HG02870 (cell line): ENCODE data around the gene AK1.
A peak's percentile ranks its signal among the peaks of the same experiment; 100 is the strongest.

Source experiments
- ATAC-seq: cut with Tn5 transposase; IDR thresholded peaks from one replicate; pipeline ENCODE4 v1.9.1; 2021; ENCODE audit warnings: mild to moderate bottlenecking, moderate library complexity; ENCODE audit not compliant: unreplicated experiment

AK1 gene

DNA sequence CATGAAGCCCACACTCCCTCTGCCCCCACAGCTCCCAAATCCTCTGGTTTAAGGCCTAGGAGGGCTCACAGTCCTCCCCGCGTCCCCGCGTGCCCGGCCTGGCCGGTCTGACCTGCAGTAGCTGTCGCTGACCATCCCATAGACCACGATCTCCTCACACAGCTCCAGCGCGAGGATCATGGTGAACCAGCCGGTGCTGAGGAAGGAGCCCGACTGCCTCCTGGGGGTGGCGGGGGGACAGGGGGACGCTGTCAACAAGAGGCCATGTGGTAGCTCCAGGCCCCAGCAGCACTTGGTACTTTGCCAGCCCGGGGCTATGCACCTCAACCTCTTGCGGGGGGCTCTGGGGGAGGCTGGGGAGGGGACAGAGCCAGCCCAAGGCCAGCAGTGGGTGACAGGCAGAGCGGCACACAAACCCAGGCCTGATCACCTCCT is 32.4 kb upstream of the AK1 start:
- ATAC-seq: no peak

DNA sequence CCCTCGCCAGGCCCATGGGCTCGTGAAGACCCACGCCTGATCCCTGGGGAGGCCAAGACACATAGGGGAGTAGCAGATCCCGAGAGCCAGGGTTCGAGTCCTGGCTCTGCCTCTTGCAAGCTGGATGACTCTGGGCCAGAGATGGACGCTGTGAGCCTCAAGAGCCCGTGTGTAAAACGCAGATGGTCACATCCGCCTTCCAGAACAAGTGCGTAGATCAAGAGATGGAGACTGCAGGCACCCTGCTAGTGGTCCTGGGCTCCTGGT is 31.1 kb upstream of the AK1 start:
- ATAC-seq: no peak

DNA sequence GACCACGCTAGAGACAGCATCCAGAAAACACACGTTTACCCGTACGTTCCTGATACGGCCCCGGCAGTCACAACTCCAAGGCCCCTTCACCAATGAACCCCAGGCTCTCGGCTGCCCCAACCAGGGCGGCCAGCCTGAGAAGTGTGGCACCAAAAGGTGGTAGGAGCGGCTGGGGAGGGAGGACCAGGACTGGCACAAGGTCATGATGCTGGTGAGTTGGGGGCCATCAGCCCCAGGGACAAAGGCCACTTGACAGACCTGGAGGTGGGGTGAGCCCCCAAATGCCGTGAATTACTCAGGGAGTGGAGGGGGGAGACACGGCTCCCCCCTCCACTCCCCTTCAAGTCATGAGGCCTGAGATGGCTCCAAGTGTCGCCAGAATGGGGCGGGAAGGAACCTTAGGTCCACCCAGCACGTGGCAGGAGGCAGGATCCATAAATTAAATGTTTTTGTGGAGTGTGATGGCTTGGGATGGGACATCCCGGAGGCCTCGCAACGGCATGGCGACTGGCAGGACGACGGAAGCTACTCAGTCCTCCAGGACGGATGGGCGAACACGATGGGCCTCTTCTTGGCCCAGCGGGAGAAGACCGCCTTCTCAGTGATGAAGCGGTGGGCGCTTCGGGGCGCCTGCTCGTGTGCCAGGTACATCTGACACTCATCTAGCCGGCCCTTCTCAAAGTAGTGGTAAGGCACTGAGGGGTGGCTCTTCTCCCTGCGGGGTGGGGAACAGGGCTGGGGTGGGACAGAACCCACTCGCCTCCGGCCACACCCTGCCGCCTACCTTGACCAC is 30.6 kb upstream of the AK1 start:
- no peak for ATAC-seq

DNA sequence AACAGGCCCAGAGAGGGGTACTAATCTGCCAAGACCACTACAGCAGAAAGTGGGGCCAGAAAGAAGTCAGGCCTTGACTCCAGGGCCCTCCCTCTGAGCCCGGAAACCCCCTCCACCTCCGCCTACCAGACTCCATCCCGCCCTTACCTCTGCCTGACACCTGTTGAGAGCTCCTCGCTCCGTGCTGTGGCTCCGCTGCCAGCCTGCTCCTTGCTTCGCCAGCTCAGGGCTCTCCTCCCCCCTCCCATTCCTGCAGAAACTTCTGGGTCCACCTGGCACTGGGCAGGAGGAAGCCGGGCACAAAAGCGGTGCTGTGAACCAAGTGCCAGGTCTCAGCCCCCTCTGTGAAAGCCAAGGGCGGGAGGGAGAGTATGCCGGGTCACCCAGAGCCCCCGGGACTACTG is 28.3 kb upstream of the AK1 start:
- ATAC-seq: no peak

DNA sequence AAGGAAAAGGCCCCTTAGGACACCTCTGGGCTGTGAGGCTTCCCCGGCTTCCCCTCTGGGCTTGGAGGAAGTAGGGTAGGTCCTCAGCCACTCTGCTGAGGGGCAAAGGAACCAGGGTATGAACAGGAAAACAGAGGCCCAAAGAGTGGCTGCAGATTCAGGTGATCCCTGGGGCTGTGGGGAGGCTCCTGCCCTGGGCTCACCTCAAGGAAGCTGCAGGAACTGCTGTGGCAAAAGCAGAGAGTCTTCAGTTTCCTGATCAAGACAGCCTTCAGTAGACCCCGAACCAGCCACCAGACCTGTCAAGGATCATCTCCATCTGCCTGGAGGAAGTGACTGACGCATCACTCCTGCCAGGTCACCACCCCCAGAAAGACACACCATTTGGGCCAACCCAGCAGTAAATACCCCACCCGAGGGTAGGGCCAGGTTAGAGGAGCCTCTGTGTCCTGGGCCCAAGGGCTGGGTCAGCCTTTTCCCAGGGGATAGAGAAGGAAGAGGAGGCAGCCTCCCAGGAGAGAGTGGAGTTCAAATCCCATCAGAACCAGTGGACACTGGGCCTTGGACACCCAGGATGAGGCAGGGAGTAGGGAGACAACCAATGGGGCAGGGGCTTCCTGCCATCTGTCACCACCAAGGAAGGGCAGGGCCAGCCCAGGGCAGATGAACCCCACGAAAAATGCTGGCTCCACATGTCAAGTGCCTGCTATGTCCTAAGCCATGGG is 27.7 kb upstream of the AK1 start:
- ATAC-seq: no peak

DNA sequence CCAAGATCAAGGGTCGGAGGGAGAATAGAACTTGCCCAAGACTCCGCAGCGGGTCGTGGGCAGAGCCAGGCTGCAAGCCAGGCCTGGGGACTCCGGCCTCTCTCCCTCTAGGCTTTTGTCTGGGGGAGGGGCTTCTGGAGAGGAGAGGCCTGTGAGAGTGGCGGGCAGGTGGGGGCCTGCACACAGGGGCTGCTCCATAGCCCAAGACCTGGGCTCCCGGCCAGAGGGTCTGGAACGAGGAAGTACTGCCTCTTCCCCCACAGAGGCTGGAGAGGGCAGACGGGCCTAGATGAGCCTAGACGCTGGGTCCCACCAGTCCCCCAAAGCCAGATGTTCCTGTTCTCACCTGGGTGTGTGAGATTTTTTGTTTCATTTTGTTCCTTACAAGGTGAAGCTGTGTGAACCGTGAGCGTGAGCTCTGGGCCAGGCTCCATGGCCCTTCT is 27.1 kb upstream of the AK1 start:
- ATAC-seq: no peak

DNA sequence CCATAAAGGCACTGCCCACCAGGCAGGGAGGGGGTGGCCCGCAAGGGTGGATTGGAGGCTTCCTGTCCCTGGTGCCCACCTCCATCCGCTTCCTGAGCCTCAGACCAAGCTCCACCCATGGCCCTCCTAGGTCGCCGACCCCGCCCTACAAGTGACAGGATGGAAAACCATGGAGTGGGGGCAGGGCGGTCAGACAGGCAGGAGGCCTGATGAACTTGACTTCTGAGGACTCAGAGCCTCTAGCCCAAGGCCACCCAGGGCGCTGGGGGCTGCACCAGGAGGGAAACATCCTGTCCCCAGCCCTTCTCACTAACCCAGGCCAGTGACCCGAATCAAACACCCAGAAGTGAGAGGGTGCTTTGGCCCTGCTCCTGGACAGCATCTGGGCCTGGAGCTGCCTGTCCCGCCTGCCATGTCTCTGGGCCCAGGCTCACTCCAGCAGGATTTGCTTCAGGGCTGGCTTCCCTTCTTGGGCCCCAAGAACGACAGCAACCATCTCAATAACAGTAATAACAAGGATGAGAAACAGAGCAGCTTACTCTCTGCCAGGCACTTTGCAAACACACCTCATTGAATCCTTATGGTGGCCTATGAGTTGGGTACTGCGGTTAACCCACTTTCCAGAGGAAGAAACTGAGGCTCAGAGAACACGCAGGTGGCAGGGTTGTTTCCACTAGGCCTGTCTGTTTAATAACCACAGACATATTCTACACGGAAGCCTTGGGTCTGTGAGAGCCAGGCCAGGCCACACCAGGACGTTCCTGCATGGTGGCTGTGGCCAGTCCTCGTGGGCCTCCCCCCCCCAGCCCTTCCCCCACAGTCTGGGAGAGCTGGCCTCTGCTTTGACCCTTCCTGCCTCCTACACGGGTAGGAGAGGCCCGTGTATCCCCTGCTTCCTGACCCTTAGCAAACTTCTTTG is 26.3 kb upstream of the AK1 start:
- no peak for ATAC-seq

DNA sequence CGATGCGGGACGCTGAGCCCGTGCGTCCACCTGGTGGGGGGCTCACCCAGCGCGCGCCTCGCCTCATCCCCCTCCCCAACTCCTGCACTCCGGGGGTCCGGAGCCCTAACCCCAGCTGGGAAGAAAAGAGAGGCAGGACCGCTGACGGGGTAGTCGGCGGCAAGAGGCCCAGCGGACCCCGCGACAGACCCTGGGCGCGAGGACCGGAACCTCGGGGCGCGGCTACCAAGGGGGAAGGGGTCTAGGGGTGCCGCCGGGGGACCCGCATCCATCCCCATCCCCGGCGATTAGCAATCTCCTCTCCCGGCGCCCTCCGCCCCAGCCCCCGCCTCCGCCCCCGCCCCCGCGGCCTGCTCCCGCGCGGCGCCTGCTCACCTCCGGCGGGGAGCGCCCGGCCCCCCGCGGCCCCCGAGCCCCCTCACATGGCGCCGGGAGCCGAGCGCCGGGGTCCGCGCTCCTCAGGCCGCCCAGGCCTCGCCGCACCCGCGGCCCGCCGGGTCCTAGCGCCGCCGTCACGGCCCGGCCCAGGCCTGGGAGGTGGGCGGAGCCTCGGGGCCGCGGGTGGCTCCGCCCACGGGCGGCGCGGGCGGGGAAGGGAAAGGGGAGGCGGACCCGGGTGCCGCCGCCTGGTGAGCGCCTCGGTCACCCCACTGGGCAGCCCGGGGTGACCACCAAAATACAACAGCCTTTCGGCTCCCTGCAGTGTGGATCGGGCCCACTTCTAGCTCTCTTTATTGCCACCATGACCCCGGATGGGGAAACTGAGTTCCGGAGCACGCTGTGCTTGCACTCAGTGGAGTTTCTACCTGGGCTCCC is 21.9 kb upstream of the AK1 start, which contains the start of gene ST6GALNAC6:
ST6GALNAC6 (minus strand) TSS at position 476 of the 816 bp plus-strand sequence. CDS start 1,622 bp downstream, outside the sequence.
- peak; percentile 48 for ATAC-seq

DNA sequence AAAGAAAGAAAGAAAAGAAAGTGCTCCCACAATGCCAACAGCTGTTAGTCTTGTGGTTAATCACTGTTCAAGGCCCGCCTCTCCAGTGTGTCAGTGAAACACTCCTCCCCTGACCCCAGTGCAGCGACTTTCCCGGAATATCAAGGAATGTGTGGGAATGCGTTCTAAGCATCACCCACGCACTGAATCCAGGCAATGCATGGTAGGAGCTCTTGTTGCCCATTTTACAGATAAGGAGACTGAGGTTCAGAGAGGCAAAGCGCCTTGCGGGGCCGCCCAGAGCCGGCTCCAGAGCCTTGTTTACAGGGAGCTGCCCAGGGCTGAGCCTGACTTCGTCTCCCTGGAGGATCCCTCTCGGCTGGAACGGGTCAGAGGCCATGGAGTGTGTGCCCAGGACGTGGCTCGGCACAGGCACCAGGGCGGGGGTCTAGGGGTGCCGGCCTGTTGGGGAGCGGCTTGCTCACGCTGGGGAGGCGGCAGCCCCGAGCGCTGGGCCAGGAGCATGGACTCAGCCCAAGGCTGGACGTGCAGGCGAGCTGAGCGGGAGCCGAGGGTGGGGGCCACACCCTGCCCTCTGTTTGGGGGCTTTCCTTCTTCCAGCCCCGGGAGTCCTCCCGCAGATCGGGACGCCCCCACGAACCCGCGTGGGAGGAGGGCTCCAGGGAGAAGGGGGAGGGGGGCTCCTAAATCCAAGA is 21.1 kb upstream of the AK1 start:
- ATAC-seq: no peak

DNA sequence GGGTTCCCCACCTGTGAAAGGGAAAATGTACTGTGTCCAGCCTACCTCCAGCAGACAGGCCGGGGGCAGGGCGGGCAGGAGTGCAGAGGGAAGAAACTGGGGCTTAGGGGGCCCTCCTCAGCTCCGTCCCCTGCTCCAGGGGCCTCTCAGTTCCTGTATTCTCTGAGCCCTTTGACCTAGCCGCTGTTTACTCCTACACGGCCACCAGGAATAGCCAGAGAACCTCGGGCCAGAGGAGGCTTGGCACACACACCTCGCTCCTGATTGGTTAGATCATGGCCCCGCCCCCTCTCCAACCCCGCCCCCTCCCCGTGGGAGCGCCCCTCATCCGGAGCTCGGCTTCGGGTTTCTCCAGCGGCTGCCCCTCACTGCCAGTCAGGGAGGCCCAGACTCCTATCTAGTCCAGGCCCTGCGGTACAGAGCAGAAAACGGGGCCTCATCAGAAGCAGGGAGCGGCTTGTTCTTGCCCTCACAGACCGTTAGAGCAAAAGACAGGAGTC is 19.8 kb upstream of the AK1 start:
- ATAC-seq: no peak

DNA sequence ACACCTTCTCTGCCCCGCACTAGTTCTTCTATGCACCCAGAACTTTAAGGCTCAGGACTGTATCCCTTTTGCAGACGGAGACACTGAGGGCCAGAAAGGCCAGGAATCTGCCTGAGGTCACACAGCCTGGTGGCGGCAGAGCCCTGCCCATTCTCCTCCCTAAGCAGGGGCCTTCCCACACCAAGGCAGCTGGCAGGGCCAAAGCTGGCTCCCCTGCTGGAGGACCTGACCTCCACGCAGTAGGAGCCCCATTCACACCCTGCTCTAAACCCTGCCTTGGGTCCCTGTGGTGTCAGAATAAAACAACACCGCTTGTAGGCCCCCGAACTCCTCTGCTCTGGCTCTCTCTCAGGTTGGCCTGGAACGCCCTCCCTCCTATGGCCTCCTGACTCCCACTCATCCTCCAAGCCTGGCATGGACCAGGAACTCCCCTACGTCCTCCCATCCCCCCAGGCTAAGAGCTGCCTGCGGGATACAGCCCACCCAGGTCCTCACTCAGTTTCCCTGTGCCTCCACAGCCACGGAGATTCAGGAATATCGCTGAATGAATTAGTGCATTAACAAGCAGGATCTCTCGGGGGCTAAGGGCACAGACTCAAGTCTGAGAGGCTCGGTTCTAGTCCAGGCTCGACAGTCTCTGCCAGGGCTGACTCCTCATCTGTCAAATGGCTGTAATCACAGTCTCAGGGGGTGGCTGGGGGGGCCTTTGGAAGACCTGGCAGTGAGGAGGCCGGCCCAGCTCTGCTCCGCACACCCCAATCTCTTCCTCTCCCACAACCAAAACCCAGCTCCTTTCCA is 19.1 kb upstream of the AK1 start:
- ATAC-seq: no peak

DNA sequence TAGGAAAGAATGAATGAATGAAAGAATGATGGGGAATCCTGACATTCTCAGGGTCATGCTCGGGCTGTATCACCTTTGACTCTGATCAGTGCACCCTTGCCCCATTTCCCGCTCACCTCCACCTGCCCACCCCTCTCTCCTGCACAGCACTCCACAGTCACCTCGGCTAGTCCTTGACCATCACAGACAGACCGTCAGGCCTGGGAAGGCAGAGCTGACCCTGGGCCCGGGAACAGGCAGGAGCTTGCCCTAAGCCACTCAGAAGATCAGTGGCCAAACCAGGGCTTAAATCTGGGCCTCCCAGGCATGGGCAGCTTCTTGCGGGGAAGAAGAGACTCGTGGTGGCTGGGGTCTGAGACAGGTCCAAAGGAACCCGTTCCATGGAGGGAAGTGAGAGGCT is 18.3 kb upstream of the AK1 start:
- ATAC-seq: no peak

DNA sequence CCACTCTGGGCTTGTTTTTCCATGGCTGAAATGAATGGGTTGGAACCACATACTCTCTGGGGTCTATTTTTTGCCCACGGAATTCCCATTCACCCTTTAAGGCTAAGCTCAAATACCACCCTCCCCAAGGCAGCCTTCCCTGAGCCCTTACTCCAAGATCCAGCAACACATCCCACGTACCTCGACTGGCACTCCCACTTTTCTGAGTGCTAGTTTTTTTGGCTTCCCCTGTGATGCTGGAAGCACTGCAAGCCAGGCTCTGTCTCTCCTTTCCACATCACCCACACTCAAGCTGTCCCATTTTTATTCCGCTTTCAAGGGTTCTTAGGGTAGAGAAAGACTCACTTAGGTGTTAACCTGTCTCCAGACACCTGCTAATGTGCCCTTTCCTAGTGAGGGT is 15.9 kb upstream of the AK1 start:
- no peak for ATAC-seq

DNA sequence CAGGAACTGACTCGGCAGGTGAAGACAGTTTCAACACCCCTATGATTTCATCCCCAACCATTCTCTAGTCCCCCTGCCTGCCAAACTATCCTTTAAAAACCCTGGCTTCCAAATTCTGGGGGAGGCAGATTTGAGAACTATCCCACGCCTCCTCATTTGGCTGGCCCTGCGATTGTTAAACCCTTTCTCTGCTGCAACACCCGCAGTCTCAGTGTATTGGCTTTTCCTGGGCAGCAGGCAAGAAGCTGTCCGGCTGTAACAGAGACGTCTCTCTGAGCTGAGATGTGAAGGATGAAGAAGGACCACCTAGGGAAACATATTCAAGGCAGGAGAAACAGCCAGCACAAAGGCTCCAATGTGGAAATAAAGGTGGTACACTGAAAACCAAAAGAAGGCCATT is 15.4 kb upstream of the AK1 start:
- ATAC-seq: no peak

DNA sequence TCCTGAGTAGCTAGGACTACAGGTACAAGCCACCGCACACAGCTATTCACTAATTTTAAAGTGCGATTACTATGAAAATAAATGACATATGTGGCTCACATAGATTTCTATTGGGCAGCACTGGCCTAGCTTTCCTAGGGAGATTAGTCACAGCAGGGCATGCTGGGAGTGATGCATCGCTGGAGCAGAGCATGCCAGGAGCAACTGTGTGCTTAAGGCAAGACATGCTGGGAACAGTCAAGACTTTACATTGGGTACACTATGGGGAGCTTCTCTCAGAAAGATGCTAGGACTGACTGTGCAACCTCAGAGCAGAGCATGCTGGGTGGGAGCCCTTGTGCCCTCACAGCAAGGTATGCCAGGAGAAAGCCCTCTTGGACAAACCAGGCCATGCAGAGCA is 12.6 kb upstream of the AK1 start:
- ATAC-seq: no peak

DNA sequence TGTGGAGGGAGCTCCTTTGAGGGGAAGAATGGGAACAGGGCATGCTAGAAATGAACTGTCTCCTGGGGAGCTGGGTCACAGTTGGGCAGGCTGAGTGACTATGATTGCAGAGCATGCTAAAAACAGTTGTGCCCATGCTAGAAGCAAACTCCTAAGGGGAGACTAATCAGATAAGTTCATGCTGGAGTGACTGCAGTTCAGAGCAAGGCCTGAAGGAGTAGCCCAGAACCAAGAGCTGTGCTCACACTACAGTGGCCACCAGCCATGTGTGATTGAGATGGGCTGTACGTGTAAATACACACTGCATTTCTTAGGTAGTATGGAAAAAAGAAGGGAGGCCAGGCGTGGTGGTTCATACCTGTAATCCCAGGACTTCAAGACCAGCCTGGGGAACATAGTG is 10.3 kb upstream of the AK1 start:
- ATAC-seq: no peak

DNA sequence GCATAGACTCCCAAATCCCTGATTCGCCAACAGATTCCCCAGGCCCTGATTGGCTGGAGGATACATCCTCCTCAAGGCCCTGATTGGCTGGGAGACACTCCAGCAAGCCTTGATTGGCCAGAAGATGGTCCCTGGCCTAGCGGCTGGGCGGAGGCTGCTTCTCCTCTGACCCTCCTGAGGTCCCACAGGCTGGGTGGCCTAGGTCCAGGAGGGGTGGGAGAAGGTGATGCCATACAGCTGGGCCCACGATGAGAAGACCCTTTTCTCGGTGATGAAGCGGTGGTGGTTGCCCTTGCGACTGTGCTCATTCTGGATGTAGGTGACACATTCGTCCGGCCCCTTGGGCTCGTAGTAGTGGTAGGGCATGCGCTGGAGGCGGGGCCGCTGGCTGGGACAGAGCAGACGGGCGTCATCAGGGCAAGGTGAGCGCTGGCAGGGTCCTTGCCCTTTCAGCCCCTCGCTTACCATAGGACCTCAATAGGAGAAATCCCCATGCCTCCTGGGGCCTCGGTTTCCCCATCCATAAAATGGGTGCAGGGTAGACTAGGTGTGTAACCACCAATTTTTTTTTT is 9.0 kb upstream of the AK1 start:
- ATAC-seq: no peak

DNA sequence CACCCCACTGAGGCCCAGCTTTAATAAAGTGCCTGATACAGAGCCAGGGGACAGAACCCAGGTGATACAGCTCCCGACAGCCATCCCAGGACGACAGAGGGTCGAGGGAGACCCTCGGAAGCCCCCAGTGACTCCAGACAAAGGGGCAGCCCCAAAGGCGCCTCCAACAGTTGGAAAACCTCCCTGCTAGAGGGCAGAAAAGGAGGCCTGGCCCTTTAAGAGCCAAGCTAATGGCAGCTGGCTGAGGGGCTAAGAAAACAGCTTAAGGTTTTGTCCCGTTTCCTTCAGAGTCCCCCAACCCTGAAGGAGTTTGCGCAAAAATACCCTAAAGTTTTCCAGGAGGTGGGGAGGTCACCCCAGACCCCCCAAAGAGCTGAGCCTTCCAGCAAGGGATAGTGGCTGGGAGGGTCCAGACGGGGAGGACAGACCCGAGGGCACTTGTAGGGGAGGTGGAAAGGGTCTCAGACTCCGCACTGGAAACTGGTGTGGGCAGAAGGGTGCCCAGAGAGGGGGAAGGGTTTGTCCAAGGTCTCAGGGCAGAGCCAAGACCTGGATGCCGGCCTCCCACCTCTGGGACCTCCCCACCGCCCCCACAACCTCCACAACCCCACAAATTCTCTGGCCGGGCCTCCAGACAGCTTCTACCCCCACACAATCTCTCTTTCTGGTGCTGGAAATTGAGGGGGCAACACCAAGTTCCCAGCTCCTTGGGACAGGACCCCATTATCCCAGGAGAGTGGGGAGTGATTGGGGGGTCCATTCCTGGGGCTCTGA is 8.2 kb upstream of the AK1 start:
- no peak for ATAC-seq
